GM12891 (cell line): Measurements from ENCODE around the gene CLDN20. TPM values are rescaled to one million over a fixed set of nuclear protein-coding genes. Genes with fewer than 3 reads are reported as not detected.
"Not testable (repeated sequence)": the region's sequence is repeated elsewhere in the genome, so short reads cannot be mapped to it uniquely, and the experiment has no call there.

ENCODE experiments used
- DNase-seq: peaks from one replicate; pipeline ENCODE4 v3.0.0; 2011; ENCODE audit warnings: low spot score; ENCODE audit not compliant: insufficient read length
- FAIRE-seq: peaks from 2 replicates; lab custom pipeline; 2011; peaks lifted over from hg19 to GRCh38; lab: Jason Lieb, UNC
- PAX5 ChIP-seq: IDR thresholded peaks from 2 replicates; pipeline ENCODE4 v1.6.1; 2011; ENCODE audit warnings: low read length, moderate library complexity, mild to moderate bottlenecking; ENCODE audit not compliant: insufficient read depth, severe bottlenecking
- POLR2A ChIP-seq: IDR thresholded peaks from 2 replicates; pipeline ENCODE4 v1.6.1; 2011; ENCODE audit warnings: low read depth, low read length, control low read depth
- POLR2AphosphoS5 ChIP-seq: IDR thresholded peaks from 2 replicates; pipeline ENCODE4 v1.6.1; 2011; ENCODE audit warnings: low read depth, low read length, control low read depth
- POU2F2 ChIP-seq: IDR thresholded peaks from 2 replicates; pipeline ENCODE4 v1.6.1; 2011; ENCODE audit warnings: low read depth, mild to moderate bottlenecking, control low read depth, low read length, moderate library complexity
- SPI1 ChIP-seq: IDR thresholded peaks from 2 replicates; pipeline ENCODE4 v1.6.1; 2011; ENCODE audit warnings: low read depth, low read length, control low read depth
- TAF1 ChIP-seq: IDR thresholded peaks from 2 replicates; pipeline ENCODE4 v1.6.1; 2011; ENCODE audit warnings: low read depth, low read length, control low read depth
- polyA plus RNA-seq: library from polyadenylated mRNA; unstranded; fragments of >200 nt; gene quantifications from one replicate; pipeline ENCODE4 v1.2.1, GENCODE V29; 2012; ENCODE audit warnings: low read depth, missing spikeins, inconsistent platforms; ENCODE audit not compliant: missing spikeins

The CLDN20 gene
- polyA plus RNA-seq, result 0.17 TPM

GRCh38 chr6:155263373-155264063 lies at the start of gene CLDN20:
Gene CLDN20, plus strand, starts transcription at chr6:155264013. Its CDS starts 11,707 bp downstream, at chr6:155275720.
- no peak for TF ChIP-seq POLR2A
- no peak for FAIRE-seq
- no peak for DNase-seq

- no peak for DNase-seq
- TF ChIP-seq PAX5 (no peak), POLR2A (no peak), SPI1 (no peak), TAF1 (no peak), POLR2AphosphoS5 (no peak), POU2F2 (no peak)
- FAIRE-seq, result no peak
Observed at GRCh38 chr6:155215906-155216305, 47.9 kb upstream of the CLDN20 start.

GRCh38 chr6:155216312-155217046 lies 47.3 kb upstream of the CLDN20 start:
- TF ChIP-seq POU2F2 (no peak), TAF1 (no peak), POLR2A (no peak), SPI1 (no peak), POLR2AphosphoS5 (no peak)
- no peak for DNase-seq
- no peak for FAIRE-seq

GRCh38 chr6:155218711-155219110 lies 45.1 kb upstream of the CLDN20 start:
- not testable (repeated sequence) for FAIRE-seq, DNase-seq

- FAIRE-seq (no peak), DNase-seq (no peak)
- TF ChIP-seq PAX5 (no peak), SPI1 (no peak), TAF1 (no peak), POLR2AphosphoS5 (no peak), POLR2A (no peak), POU2F2 (no peak)
Observed at GRCh38 chr6:155219299-155219698, 44.5 kb upstream of the CLDN20 start.

- TF ChIP-seq PAX5, result no peak
- no peak for TF ChIP-seq POLR2AphosphoS5
- no peak for TF ChIP-seq SPI1
- TF ChIP-seq POLR2A, result no peak
- FAIRE-seq, result no peak
Observed at GRCh38 chr6:155219858-155220301, 43.9 kb upstream of the CLDN20 start.

GRCh38 chr6:155221086-155221485 lies 42.7 kb upstream of the CLDN20 start:
- DNase-seq (no peak), FAIRE-seq (no peak)
- TF ChIP-seq TAF1 (no peak), POLR2AphosphoS5 (no peak), POLR2A (no peak), PAX5 (no peak), SPI1 (no peak), POU2F2 (no peak)

More at GRCh38 chr6:155219858-155220301, 43.9 kb upstream of the CLDN20 start:
- no peak for DNase-seq

GRCh38 chr6:155222506-155222905 lies 41.3 kb upstream of the CLDN20 start:
- DNase-seq, result no peak
- FAIRE-seq, result no peak
- TF ChIP-seq TAF1 (no peak), SPI1 (no peak), POLR2AphosphoS5 (no peak), POU2F2 (no peak), PAX5 (no peak), POLR2A (no peak)

GRCh38 chr6:155223646-155224451 lies 40.0 kb upstream of the CLDN20 start:
- no peak for TF ChIP-seq POLR2A
- TF ChIP-seq TAF1, result no peak
- TF ChIP-seq PAX5, result no peak
- TF ChIP-seq POU2F2, result no peak
- TF ChIP-seq POLR2AphosphoS5, result no peak
- no peak for TF ChIP-seq SPI1
- peak; percentile 43 for DNase-seq

GRCh38 chr6:155224618-155225017 lies 39.2 kb upstream of the CLDN20 start:
- TF ChIP-seq TAF1 (no peak), SPI1 (no peak), POU2F2 (no peak), PAX5 (no peak), POLR2A (no peak), POLR2AphosphoS5 (no peak)
- FAIRE-seq (no peak), DNase-seq (no peak)

More at GRCh38 chr6:155223646-155224451, 40.0 kb upstream of the CLDN20 start:
- peak; percentile 82 for FAIRE-seq
